Measurements from ENCODE around the gene SFMBT1.

DNA sequence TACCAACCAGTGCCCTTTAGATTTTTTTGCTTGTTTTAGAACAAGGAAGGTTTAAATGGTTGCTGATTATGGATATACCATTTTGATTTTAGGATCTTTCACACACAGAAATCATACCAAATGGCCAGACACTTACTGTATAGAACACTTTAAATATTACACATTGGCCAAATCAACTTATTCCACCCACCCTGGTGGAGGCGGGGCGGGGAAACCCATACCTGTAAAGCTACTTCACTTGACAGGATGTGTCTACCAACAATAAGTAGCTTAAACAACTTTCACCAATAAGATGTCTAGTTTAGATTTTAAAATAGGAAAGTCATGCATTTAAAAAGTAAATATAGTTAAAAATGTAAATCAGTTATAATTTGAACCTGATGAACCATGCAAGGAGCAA is 17.0 kb upstream of the SFMBT1 start:
- TF ChIP-seq, protein P1, sequence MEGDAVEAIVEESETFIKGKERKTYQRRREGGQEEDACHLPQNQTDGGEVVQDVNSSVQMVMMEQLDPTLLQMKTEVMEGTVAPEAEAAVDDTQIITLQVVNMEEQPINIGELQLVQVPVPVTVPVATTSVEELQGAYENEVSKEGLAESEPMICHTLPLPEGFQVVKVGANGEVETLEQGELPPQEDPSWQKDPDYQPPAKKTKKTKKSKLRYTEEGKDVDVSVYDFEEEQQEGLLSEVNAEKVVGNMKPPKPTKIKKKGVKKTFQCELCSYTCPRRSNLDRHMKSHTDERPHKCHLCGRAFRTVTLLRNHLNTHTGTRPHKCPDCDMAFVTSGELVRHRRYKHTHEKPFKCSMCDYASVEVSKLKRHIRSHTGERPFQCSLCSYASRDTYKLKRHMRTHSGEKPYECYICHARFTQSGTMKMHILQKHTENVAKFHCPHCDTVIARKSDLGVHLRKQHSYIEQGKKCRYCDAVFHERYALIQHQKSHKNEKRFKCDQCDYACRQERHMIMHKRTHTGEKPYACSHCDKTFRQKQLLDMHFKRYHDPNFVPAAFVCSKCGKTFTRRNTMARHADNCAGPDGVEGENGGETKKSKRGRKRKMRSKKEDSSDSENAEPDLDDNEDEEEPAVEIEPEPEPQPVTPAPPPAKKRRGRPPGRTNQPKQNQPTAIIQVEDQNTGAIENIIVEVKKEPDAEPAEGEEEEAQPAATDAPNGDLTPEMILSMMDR (conservative IDR thresholded peaks at IDR 0.05; ENCODE audit: low read length), result no peak
- no peak for TF ChIP-seq EZH2phosphoT487 (IDR thresholded peaks at IDR 0.05; ENCODE audit: borderline replicate concordance)
